Stimulated activated CD8-positive, alpha-beta memory T cell treated with anti-CD3 and anti-CD28 coated beads, Interleukin-12 subunit alpha, Interleukin-12 subunit beta, amount 100 ng/mL, for 24 hours (primary cell): ENCODE results near the gene GPR78.

Experiments used
- DNase-seq: peaks from one replicate; pipeline ENCODE4 v3.0.0-alpha.2; 2020; ENCODE audit errors: extremely low read depth

Gene GPR78

GRCh38 chr4:8586671-8587468, 6.7 kb downstream of the GPR78 start:
- no peak for DNase-seq

GRCh38 chr4:8587469-8588195, 7.4 kb downstream of the GPR78 start:
- DNase-seq = no peak

GRCh38 chr4:8588196-8588470, 7.9 kb downstream of the GPR78 start:
- DNase-seq = no peak

- DNase-seq = no peak
Observed at GRCh38 chr4:8589336-8589735, 9.1 kb downstream of the GPR78 start.

- no peak for DNase-seq
Observed at GRCh38 chr4:8589823-8590545, 9.8 kb downstream of the GPR78 start.

- DNase-seq = no peak
Observed at GRCh38 chr4:8590546-8590880, 10.3 kb downstream of the GPR78 start.

GRCh38 chr4:8591114-8591513, 10.9 kb downstream of the GPR78 start:
- DNase-seq = no peak

- no peak for DNase-seq
Observed at GRCh38 chr4:8591626-8592365, 11.6 kb downstream of the GPR78 start.

GRCh38 chr4:8592366-8593263, 12.4 kb downstream of the GPR78 start, which contains the start of gene CPZ:
Gene CPZ (plus strand): TSS chr4:8592765. CDS start chr4:8592834, 69 bp downstream.
- DNase-seq = no peak

- no peak for DNase-seq
Observed at GRCh38 chr4:8593264-8594096, 13.3 kb downstream of the GPR78 start.

GRCh38 chr4:8594097-8595038, 14.2 kb downstream of the GPR78 start:
- no peak for DNase-seq

- no peak for DNase-seq
Observed at GRCh38 chr4:8595237-8596087, 15.3 kb downstream of the GPR78 start.

- no peak for DNase-seq
Observed at GRCh38 chr4:8596891-8597290, 16.7 kb downstream of the GPR78 start.

- no peak for DNase-seq
Observed at GRCh38 chr4:8597319-8597718, 17.1 kb downstream of the GPR78 start.

GRCh38 chr4:8597791-8598190, 17.6 kb downstream of the GPR78 start:
- DNase-seq = no peak

GRCh38 chr4:8598391-8599090, 18.3 kb downstream of the GPR78 start:
- no peak for DNase-seq

GRCh38 chr4:8599091-8599460, 18.9 kb downstream of the GPR78 start:
- DNase-seq = no peak

- no peak for DNase-seq
Observed at GRCh38 chr4:8599657-8600056, 19.5 kb downstream of the GPR78 start.
